PC-3 (cell line): Measurements from ENCODE around the gene CHPF2. TPM values are rescaled to one million over a fixed set of nuclear protein-coding genes. Genes with fewer than 3 reads are reported as not detected.

Source experiments
- ATAC-seq: fragments of 200-7000 bp; cut with Tn5 transposase; 2 replicates; pipeline ENCODE4 v1.9.1; 2020; ENCODE audit warnings: mild to moderate bottlenecking, moderate library complexity
- BruUV-seq: library from RNA; stranded (reverse); fragments of 400-500 nt; replicated peaks from 2 replicates; lab custom pipeline; 2021; lab: Mats Ljungman, UMichigan
- CTCF ChIA-PET: fragments of 300-600 bp; sonication (Branson Sonifier 250); formaldehyde crosslinking; loops from one replicate; lab custom pipeline; 2022; ENCODE audit warnings: antibody characterized with exemption; lab: Charles Lee
- POLR2A ChIA-PET: fragments of 300-600 bp; sonication (Branson Sonifier 250); formaldehyde crosslinking; loops from one replicate; lab custom pipeline; 2022; ENCODE audit warnings: antibody characterized with exemption; ENCODE audit not compliant: unreplicated experiment; lab: Charles Lee
- DNase-seq: peaks from one replicate; pipeline ENCODE4 v3.0.0-alpha.2; 2015
- H2AFZ ChIP-seq: fragments of 300-600 bp; sonication (generic); 2 replicates; pipeline ENCODE4 v1.6.0; 2016; ENCODE audit warnings: antibody characterized with exemption, low read length
- H3F3A ChIP-seq: fragments of 300-600 bp; sonication (generic); one replicate; pipeline ENCODE4 v1.6.0; 2017; ENCODE audit warnings: antibody characterized with exemption, low read length, control low read depth, mild to moderate bottlenecking; ENCODE audit not compliant: unreplicated experiment
- H3K27ac ChIP-seq: fragments of 300-600 bp; sonication (generic); 2 replicates; pipeline ENCODE4 v1.5.1; 2016; ENCODE audit warnings: mild to moderate bottlenecking, low read length
- H3K27me3 ChIP-seq: fragments of 300-600 bp; sonication (generic); 2 replicates; pipeline ENCODE4 v1.6.1; 2016; ENCODE audit warnings: low read length, mixed read lengths
- H3K36me3 ChIP-seq: fragments of 300-600 bp; sonication (generic); 2 replicates; pipeline ENCODE4 v1.6.1; 2016; ENCODE audit warnings: low read depth, mixed run types, low read length, mixed read lengths
- H3K4me1 ChIP-seq: fragments of 300-600 bp; sonication (generic); 2 replicates; pipeline ENCODE4 v1.5.1; 2016; ENCODE audit warnings: low read length; ENCODE audit not compliant: insufficient read depth
- H3K4me2 ChIP-seq: fragments of 300-600 bp; sonication (generic); 2 replicates; pipeline ENCODE4 v1.6.0; 2016; ENCODE audit warnings: low read length
- H3K4me3 ChIP-seq: fragments of 300-600 bp; sonication (generic); 2 replicates; pipeline ENCODE4 v1.5.1; 2016; ENCODE audit warnings: mild to moderate bottlenecking, low read length, mixed read lengths
- H3K79me2 ChIP-seq: fragments of 300-600 bp; sonication (generic); 2 replicates; pipeline ENCODE4 v1.6.1; 2017; ENCODE audit warnings: low read length, mixed read lengths
- H3K9ac ChIP-seq: fragments of 300-600 bp; sonication (generic); 2 replicates; pipeline ENCODE4 v1.6.0; 2016; ENCODE audit warnings: mild to moderate bottlenecking, low read length
- H3K9me2 ChIP-seq: fragments of 300-600 bp; sonication (generic); replicated peaks from 2 replicates; pipeline ENCODE4 v1.6.1; 2016; ENCODE audit warnings: mixed run types, low read length, mixed read lengths
- H3K9me3 ChIP-seq: fragments of 300-600 bp; sonication (generic); 2 replicates; pipeline ENCODE4 v1.6.1; 2016; ENCODE audit warnings: low read length, mixed read lengths
- H4K20me1 ChIP-seq: fragments of 300-600 bp; sonication (generic); 2 replicates; pipeline ENCODE4 v1.6.1; 2016; ENCODE audit warnings: low read length, mixed read lengths
- CTCF ChIP-seq: fragments of 300-600 bp; sonication (generic); conservative IDR thresholded peaks from 2 replicates; pipeline ENCODE4 v1.5.1; 2017; ENCODE audit warnings: antibody characterized with exemption, low read depth, mild to moderate bottlenecking, low read length
- EZH2 ChIP-seq: fragments of 300-600 bp; sonication (generic); IDR thresholded peaks from one replicate; pipeline ENCODE4 v1.6.1; 2017; ENCODE audit warnings: antibody characterized with exemption, mild to moderate bottlenecking, low read length; ENCODE audit not compliant: unreplicated experiment
- EZH2phosphoT487 ChIP-seq: fragments of 300-600 bp; sonication (generic); IDR thresholded peaks from 2 replicates; pipeline ENCODE4 v1.6.1; 2018; ENCODE audit warnings: mild to moderate bottlenecking, antibody characterized with exemption, low read length, borderline replicate concordance
- intact Hi-C: fragments of 100-400 bp; cut with micrococcal nuclease; formaldehyde crosslinking; loops from 2 replicates; pipeline ENCODE4 v1.9.0; 2023
- total RNA-seq: library from RNA; depleted of rRNA; stranded (reverse); fragments of >200 nt; gene quantifications from 2 replicates; pipeline ENCODE4 v1.2.3, GENCODE V29; 2014

Gene CHPF2
- total RNA-seq, 1 experiment from 2014 or later: 30.1 TPM

- H2AFZ ChIP-seq: no peak overlapping the region
- no peak for ATAC-seq
- H3K9ac ChIP-seq: no peak overlapping the region
- no peaks in the 10 kb centered on the region for H3F3A ChIP-seq
- H3K79me2 ChIP-seq: no peaks in the 10 kb centered on the region
- no peaks in the 10 kb centered on the region for H3K36me3 ChIP-seq
- CTCF ChIA-PET: no interaction called here
- intact Hi-C loops: no loop called here
- no peaks in the 10 kb centered on the region for H3K9me3 ChIP-seq
- no peak overlapping the region for H3K4me3 ChIP-seq
- no peak overlapping the region for H3K4me2 ChIP-seq
- TF ChIP-seq EZH2phosphoT487 (no peak), EZH2 (no peak), CTCF (no peak)
- H3K27me3 ChIP-seq: peaks cover 44% of the 10 kb centered on the region; the same call in 1 of the 2 replicates
- H3K27ac ChIP-seq: no peak overlapping the region
- POLR2A ChIA-PET: no interaction called here
- no peaks in the 10 kb centered on the region for H3K9me2 ChIP-seq
- BruUV-seq: no TSS peak
- H4K20me1 ChIP-seq: no peaks in the 10 kb centered on the region
- no peaks in the 10 kb centered on the region for H3K4me1 ChIP-seq
- no peak for DNase-seq
Observed at GRCh38 chr7:151195616-151196450, 36.5 kb upstream of the CHPF2 start.

- no peaks in the 10 kb centered on the region for H3K4me1 ChIP-seq
- no peaks in the 10 kb centered on the region for H3K9me2 ChIP-seq
- H3K27ac ChIP-seq: no peak overlapping the region
- ATAC-seq (no peak), DNase-seq (no peak)
- H3K9me3 ChIP-seq: no peaks in the 10 kb centered on the region
- peaks cover 54% of the 10 kb centered on the region for H3K27me3 ChIP-seq
- H3K4me3 ChIP-seq: no peak overlapping the region
- H2AFZ ChIP-seq: no peak overlapping the region
- no peak for TF ChIP-seq CTCF
- no peak for TF ChIP-seq EZH2phosphoT487
- TF ChIP-seq EZH2: no peak
- POLR2A ChIA-PET: no interaction called here
- no peaks in the 10 kb centered on the region for H4K20me1 ChIP-seq
- no peaks in the 10 kb centered on the region for H3F3A ChIP-seq
- H3K36me3 ChIP-seq: no peaks in the 10 kb centered on the region
- intact Hi-C loops: no loop called here
- H3K79me2 ChIP-seq: no peaks in the 10 kb centered on the region
- H3K4me2 ChIP-seq: no peak overlapping the region
- BruUV-seq: no TSS peak
- CTCF ChIA-PET: no interaction called here
- H3K9ac ChIP-seq: no peak overlapping the region
Observed at GRCh38 chr7:151197932-151198331, 34.4 kb upstream of the CHPF2 start.
